Calu3 (cell line): ENCODE results near the gene CEBPZ. TPM values are rescaled to one million over a fixed set of nuclear protein-coding genes. Genes with fewer than 3 reads are reported as not detected.

Source experiments
- BruUV-seq: library from RNA; stranded (reverse); fragments of 400-500 nt; replicated peaks from 2 replicates; lab custom pipeline; 2021; lab: Mats Ljungman, UMichigan
- CTCF ChIA-PET: fragments of 300-600 bp; sonication (Branson Sonifier 250); formaldehyde crosslinking; loops from one replicate; lab custom pipeline; 2022; ENCODE audit warnings: antibody characterized with exemption; lab: Charles Lee
- DNase-seq: peaks from one replicate; pipeline ENCODE4 v3.0.0; 2022
- H3K27ac Mint-ChIP-seq: one replicate; pipeline ENCODE4 v1.8.0; 2022; ENCODE audit warnings: mixed read lengths; ENCODE audit not compliant: unreplicated experiment
- H3K27me3 Mint-ChIP-seq: one replicate; pipeline ENCODE4 v1.8.0; 2022; ENCODE audit warnings: mixed read lengths; ENCODE audit not compliant: unreplicated experiment
- H3K36me3 Mint-ChIP-seq: one replicate; pipeline ENCODE4 v1.8.0; 2022; ENCODE audit warnings: mild to moderate bottlenecking, moderate library complexity, mixed read lengths; ENCODE audit not compliant: insufficient read depth, unreplicated experiment
- H3K4me1 Mint-ChIP-seq: one replicate; pipeline ENCODE4 v1.8.0; 2022; ENCODE audit warnings: mild to moderate bottlenecking, low read depth, mixed read lengths; ENCODE audit not compliant: unreplicated experiment
- H3K4me3 Mint-ChIP-seq: one replicate; pipeline ENCODE4 v1.8.0; 2022; ENCODE audit warnings: mild to moderate bottlenecking, low read depth, moderate library complexity, mixed read lengths; ENCODE audit not compliant: unreplicated experiment
- H3K9me3 Mint-ChIP-seq: one replicate; pipeline ENCODE4 v1.8.0; 2022; ENCODE audit warnings: low read depth, mixed read lengths; ENCODE audit not compliant: unreplicated experiment
- intact Hi-C: fragments of 100-400 bp; cut with micrococcal nuclease; formaldehyde crosslinking; loops from one replicate; pipeline ENCODE4 v1.10.0; 2022; ENCODE audit not compliant: unreplicated experiment
- total RNA-seq: library from RNA; stranded (reverse); gene quantifications from 2 replicates; pipeline ENCODE4 v1.2.3, GENCODE V29; 2022
- TF ChIP-seq, protein P1 (sequence below): fragments of 200-600 bp; IDR thresholded peaks from one replicate; pipeline ENCODE4 v1.8.0; 2022; ENCODE audit warnings: antibody characterized with exemption; ENCODE audit not compliant: unreplicated experiment

CEBPZ gene
- total RNA-seq, 1 experiment from 2014 or later = 60.7 TPM

DNA sequence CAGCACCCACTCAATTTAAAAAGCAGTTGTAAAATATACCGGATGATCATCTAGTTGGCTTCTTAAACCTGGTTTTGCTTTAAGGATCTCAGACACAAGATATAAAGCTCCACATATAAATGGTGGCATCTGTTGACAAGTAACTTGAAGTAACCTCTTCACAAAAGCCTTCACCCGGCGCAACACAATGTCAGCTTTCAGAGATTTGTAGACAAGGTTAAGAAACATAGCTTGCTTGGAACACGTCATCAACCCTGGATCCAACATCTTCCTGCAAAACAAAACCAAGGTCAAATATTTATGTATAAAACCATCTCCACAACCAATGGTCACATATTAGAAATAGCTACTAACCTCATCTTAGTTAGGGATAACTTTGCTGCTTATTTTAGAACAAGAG, 8.3 kb downstream of the CEBPZ start:
- peaks cover 17% of the 10 kb centered on the region for H3K4me1 Mint-ChIP-seq
- BruUV-seq = no TSS peak
- TF ChIP-seq, protein P1, sequence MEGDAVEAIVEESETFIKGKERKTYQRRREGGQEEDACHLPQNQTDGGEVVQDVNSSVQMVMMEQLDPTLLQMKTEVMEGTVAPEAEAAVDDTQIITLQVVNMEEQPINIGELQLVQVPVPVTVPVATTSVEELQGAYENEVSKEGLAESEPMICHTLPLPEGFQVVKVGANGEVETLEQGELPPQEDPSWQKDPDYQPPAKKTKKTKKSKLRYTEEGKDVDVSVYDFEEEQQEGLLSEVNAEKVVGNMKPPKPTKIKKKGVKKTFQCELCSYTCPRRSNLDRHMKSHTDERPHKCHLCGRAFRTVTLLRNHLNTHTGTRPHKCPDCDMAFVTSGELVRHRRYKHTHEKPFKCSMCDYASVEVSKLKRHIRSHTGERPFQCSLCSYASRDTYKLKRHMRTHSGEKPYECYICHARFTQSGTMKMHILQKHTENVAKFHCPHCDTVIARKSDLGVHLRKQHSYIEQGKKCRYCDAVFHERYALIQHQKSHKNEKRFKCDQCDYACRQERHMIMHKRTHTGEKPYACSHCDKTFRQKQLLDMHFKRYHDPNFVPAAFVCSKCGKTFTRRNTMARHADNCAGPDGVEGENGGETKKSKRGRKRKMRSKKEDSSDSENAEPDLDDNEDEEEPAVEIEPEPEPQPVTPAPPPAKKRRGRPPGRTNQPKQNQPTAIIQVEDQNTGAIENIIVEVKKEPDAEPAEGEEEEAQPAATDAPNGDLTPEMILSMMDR = no peak
- CTCF ChIA-PET = no interaction called here
- peaks cover 22% of the 10 kb centered on the region for H3K36me3 Mint-ChIP-seq
- DNase-seq = no peak
- no peaks in the 10 kb centered on the region for H3K9me3 Mint-ChIP-seq
- H3K27me3 Mint-ChIP-seq = no peaks in the 10 kb centered on the region
- H3K27ac Mint-ChIP-seq = no peak overlapping the region
- intact Hi-C loops = no loop called here
- no peak overlapping the region for H3K4me3 Mint-ChIP-seq

DNA sequence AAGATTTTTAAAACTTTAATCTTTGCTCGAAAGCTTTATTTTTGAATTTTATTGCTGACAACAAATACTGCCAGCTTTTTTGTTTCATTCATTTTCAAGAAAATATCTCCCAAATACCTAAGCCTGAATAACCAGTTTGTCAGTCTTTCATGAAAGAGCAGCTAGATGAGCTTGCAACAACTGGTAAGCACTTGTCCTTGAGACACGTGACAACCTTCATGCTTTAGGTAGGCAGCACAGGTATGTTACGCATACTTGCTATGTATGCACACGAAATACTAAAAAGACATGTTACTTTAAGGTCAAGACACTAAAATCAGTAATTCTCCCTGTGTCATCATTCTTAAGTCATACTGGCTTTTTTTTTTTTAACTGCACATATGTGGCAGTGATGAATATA, 12.3 kb downstream of the CEBPZ start:
- BruUV-seq = no TSS peak
- Mint-ChIP-seq H3K36me3 (peaks cover 25% of the 10 kb centered on the region), H3K4me1 (peaks cover 4% of the 10 kb centered on the region), H3K27me3 (no peaks in the 10 kb centered on the region), H3K9me3 (no peaks in the 10 kb centered on the region), H3K4me3 (no peak overlapping the region), H3K27ac (no peak overlapping the region)
- TF ChIP-seq, protein P1 = no peak
- intact Hi-C loops = loop anchor here (5.0 kb wide), 1 partner anchor 52 kb away; no protein-coding TSS in a partner anchor
- CTCF ChIA-PET = no interaction called here
- DNase-seq = no peak

DNA sequence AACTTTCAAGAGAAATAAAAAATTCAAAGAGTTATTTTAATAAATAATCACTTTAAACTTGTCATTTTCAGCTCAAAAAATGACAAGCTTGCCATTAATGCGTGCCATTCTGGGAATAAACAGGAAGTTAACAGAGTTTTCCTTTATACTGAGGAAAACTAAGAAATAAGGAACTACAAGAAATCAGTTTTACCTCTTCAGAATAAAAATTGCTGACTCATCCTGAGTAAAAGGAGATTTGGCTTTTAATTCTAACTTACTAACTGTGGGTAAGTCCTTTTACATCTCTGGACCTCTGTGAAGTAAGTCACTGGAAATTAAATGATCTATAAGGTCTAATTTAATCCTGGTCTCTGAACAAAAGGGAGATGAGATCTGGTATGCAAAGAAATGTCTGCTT, 16.1 kb downstream of the CEBPZ start:
- H3K27me3 Mint-ChIP-seq = no peaks in the 10 kb centered on the region
- intact Hi-C loops = loop anchor here (5.0 kb wide), 1 partner anchor 48 kb away; no protein-coding TSS in a partner anchor
- no TSS peak for BruUV-seq
- no peaks in the 10 kb centered on the region for H3K4me1 Mint-ChIP-seq
- H3K9me3 Mint-ChIP-seq = no peaks in the 10 kb centered on the region
- peaks cover 36% of the 10 kb centered on the region for H3K36me3 Mint-ChIP-seq
- H3K27ac Mint-ChIP-seq = no peak overlapping the region
- no peak overlapping the region for H3K4me3 Mint-ChIP-seq
- TF ChIP-seq, protein P1 = no peak
- no peak for DNase-seq
- CTCF ChIA-PET = interaction anchor here (0.7 kb wide), 1 partner anchor 353 kb away, joined by 6 read pairs; no protein-coding TSS in a partner anchor

DNA sequence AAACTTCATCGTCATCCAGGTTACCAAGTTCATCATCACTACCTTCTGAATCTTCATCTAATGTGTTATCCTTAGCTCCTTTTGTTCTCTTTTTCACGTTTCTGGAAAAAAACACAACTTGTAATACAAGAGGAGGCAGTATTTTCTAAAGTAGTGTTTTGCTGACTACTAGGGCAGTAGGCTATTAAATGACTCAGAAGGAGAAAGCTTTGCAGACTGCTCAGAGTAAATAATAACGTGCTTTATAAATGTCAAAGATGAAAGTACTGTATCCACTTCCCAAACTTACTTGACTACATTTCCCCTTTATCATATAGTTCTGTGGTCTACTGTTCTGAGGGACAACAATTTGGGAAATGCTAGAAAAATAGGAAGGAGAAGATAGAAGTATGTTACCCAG, 19.5 kb downstream of the CEBPZ start:
- CTCF ChIA-PET = no interaction called here
- Mint-ChIP-seq H3K4me3 (no peak overlapping the region), H3K27me3 (no peaks in the 10 kb centered on the region), H3K4me1 (no peaks in the 10 kb centered on the region), H3K27ac (no peak overlapping the region), H3K9me3 (peaks cover 5% of the 10 kb centered on the region), H3K36me3 (peaks cover 53% of the 10 kb centered on the region)
- TF ChIP-seq, protein P1 = no peak
- intact Hi-C loops = no loop called here
- DNase-seq = no peak
- BruUV-seq = no TSS peak
